SK-N-SH (cell line): Measurements from ENCODE around the gene PALM2AKAP2.

ENCODE experiments used
- CHD2 ChIP-seq: fragments of 150-350 bp; IDR thresholded peaks from 2 replicates; pipeline ENCODE4 v1.6.1; 2018; ENCODE audit warnings: low read length; ENCODE audit not compliant: partially characterized antibody
- EP300 ChIP-seq, 2 experiments: IDR thresholded peaks; 2 replicates each; pipeline versions ENCODE4 v1.4.0 to v1.6.1; 2012; ENCODE audit warnings: borderline replicate concordance in 1 of 2, low read depth in 1 of 2, low read length in 1 of 2
- EZH2phosphoT487 ChIP-seq: fragments of 200-600 bp; sonication (generic); IDR thresholded peaks from 2 replicates; pipeline ENCODE4 v1.6.1; 2017; ENCODE audit warnings: low read depth, mixed run types, mild to moderate bottlenecking, antibody characterized with exemption, moderate library complexity, borderline replicate concordance
- RAD21 ChIP-seq: IDR thresholded peaks from 2 replicates; pipeline ENCODE4 v1.6.1; 2012; ENCODE audit warnings: mild to moderate bottlenecking, low read length
- TAF1 ChIP-seq: IDR thresholded peaks from 2 replicates; pipeline ENCODE4 v1.6.1; 2012; ENCODE audit warnings: low read depth, mild to moderate bottlenecking, low read length, moderate library complexity, borderline replicate concordance
- TCF12 ChIP-seq: IDR thresholded peaks from 2 replicates; pipeline ENCODE4 v1.4.0; 2012
- USF2 ChIP-seq: fragments of 150-350 bp; IDR thresholded peaks from 2 replicates; pipeline ENCODE4 v1.6.1; 2017; ENCODE audit warnings: antibody characterized with exemption, low read length, low read depth, borderline replicate concordance
- ZBTB33 ChIP-seq: IDR thresholded peaks from 2 replicates; pipeline ENCODE4 v1.4.0; 2012; ENCODE audit warnings: low read depth, borderline replicate concordance
- TF ChIP-seq, protein P1 (sequence below): fragments of 200-600 bp; sonication (generic); IDR thresholded peaks from 2 replicates; pipeline ENCODE4 v1.6.1; 2017; ENCODE audit warnings: antibody characterized with exemption, mild to moderate bottlenecking, moderate library complexity
- TF ChIP-seq, protein P2 (sequence below): IDR thresholded peaks from 2 replicates; pipeline ENCODE4 v1.4.0; 2012; ENCODE audit warnings: low read depth

DNA sequence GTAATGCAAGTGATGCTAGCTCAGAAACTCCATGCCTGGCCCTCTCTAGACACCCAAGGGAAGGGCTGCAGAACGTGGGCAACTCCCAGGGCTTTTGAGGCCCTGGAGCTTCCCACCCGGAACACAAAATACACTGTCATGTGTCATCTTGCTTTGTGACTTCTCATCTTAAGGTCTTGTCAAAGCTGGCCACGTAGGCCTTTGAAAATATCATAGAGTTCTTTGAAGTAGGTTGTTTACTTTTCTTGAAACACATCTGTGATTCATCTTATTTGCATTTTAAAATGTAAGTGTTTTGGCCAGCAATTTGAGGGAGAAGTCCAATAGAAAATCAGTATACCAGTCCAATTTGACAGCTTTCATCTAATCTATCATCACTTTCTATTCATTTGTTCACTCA, 40.2 kb upstream of the PALM2AKAP2 start:
- TF ChIP-seq CHD2 (no peak), EP300 (IDR thresholded peaks at IDR 0.05; ENCODE audit: borderline replicate concordance in 1 of 2, low read depth in 1 of 2, low read length in 1 of 2) (no peak), TAF1 (no peak), EZH2phosphoT487 (no peak), ZBTB33 (no peak), RAD21 (no peak), USF2 (no peak), TCF12 (no peak)
- TF ChIP-seq, protein P1, sequence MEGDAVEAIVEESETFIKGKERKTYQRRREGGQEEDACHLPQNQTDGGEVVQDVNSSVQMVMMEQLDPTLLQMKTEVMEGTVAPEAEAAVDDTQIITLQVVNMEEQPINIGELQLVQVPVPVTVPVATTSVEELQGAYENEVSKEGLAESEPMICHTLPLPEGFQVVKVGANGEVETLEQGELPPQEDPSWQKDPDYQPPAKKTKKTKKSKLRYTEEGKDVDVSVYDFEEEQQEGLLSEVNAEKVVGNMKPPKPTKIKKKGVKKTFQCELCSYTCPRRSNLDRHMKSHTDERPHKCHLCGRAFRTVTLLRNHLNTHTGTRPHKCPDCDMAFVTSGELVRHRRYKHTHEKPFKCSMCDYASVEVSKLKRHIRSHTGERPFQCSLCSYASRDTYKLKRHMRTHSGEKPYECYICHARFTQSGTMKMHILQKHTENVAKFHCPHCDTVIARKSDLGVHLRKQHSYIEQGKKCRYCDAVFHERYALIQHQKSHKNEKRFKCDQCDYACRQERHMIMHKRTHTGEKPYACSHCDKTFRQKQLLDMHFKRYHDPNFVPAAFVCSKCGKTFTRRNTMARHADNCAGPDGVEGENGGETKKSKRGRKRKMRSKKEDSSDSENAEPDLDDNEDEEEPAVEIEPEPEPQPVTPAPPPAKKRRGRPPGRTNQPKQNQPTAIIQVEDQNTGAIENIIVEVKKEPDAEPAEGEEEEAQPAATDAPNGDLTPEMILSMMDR: no peak
- TF ChIP-seq, protein P2, sequence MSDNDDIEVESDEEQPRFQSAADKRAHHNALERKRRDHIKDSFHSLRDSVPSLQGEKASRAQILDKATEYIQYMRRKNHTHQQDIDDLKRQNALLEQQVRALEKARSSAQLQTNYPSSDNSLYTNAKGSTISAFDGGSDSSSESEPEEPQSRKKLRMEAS: no peak
